NOMO-1 treated with DMSO at 0.1 percent for 48 hours (cell line): Measurements from ENCODE around the gene PNMA6E.

Source experiments
- DNase-seq: peaks from one replicate; lab custom pipeline; 2025; ENCODE audit not compliant: unreplicated experiment; lab: John Stamatoyannopoulos, UW

PNMA6E gene

GRCh38 chrX:153361781-153362397 is 39.3 kb downstream of the PNMA6E start:
- DNase-seq, result no peak

- DNase-seq, result no peak
These were observed 43.3 kb downstream of the PNMA6E start for GRCh38 chrX:153357877-153358276.

DNA sequence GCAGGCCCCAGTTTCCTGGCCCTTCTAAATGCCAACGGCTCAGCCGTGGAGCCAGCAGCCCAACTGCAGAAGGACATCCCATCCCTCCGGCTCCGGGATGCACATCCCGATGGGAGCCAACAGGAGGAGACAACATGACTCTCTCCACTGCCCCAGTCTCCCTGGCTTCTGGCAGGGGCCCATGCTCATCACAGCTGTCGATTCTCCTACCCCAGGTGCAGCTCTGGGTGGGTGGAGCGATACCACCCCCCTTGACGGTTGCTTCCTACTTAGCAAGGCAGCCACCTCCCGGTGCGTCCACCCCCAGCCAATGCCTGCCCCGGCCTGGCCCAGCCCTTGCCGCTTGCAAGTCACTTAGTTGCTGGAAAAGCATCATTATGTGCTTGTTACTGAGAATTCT is 47.7 kb downstream of the PNMA6E start:
- no peak for DNase-seq

DNA sequence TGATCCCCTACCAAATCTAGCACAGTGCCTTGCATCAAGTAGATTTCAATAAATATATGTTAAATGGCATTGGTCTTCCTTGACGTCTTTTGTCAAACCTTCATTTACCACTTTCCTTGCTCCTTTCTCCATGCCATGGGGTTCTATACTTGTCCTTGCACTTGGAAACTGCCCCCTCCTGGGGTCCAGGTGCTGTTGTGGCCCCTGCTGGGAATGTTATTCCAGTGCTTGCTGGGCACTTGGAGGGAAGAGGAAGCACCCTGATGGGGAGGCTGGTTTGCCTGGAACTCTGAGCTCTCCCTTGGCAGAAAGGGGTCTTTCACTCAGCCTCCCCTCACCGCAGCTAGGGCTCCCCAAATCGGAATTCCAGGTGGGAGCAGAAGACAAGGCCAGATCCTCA is 48.3 kb downstream of the PNMA6E start:
- DNase-seq, result no peak

GRCh38 chrX:153351981-153352380 is 49.2 kb downstream of the PNMA6E start:
- DNase-seq, result no peak

- DNase-seq, result no peak
These were observed 51.2 kb downstream of the PNMA6E start for GRCh38 chrX:153349952-153350351.

GRCh38 chrX:153348421-153348820 is 52.7 kb downstream of the PNMA6E start:
- DNase-seq, result no peak

DNA sequence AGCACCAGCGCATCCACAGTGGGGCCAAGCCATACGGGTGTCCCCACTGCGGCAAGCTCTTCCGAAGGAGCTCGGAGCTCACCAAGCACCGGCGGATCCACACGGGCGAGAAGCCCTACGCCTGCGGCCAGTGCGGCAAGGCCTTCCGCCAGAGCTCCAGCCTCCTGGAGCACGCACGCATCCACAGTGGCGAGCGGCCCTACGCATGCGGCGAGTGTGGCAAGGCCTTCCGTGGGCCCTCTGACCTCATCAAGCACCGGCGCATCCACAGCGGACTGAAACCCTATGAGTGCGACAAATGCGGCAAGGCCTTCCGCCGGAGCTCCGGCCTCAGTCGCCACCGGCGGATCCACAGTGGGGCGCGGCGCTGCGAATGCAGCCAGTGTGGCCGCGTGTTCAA is 53.6 kb downstream of the PNMA6E start:
- no peak for DNase-seq
